ENCODE data around the gene VSIR.

DNA sequence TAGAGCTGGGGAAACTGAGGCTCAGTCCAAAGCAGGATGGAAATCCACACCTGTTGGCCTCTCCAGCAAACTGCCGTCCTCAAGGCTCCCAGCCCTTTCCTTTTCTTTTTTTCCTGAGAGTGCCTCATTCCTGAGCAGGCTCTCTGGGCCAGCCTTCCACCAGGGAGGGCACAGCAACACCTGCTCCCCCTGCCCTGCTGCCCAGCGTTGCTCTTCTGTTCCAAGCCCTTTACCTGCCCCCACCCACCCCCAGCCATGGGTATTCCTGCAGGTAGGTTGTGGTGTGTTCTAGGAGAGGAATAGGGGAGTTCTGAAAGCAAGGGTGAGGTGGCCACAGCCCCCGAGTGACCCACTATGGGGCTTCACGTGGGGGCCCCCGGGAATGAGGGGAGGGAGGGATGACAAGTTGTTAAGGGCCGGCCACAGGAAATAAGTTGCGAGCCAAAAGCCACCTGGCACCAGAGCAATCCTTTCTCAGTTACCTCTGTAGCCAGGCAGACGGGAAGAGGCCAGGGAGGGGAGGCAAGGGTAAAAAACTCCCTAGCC is 19.3 kb downstream of the VSIR start:
- TF ChIP-seq EZH2 (IDR thresholded peaks at IDR 0.05) (no peak), EZH2phosphoT487 (IDR thresholded peaks at IDR 0.05) (no peak)
- TF ChIP-seq, protein P1, sequence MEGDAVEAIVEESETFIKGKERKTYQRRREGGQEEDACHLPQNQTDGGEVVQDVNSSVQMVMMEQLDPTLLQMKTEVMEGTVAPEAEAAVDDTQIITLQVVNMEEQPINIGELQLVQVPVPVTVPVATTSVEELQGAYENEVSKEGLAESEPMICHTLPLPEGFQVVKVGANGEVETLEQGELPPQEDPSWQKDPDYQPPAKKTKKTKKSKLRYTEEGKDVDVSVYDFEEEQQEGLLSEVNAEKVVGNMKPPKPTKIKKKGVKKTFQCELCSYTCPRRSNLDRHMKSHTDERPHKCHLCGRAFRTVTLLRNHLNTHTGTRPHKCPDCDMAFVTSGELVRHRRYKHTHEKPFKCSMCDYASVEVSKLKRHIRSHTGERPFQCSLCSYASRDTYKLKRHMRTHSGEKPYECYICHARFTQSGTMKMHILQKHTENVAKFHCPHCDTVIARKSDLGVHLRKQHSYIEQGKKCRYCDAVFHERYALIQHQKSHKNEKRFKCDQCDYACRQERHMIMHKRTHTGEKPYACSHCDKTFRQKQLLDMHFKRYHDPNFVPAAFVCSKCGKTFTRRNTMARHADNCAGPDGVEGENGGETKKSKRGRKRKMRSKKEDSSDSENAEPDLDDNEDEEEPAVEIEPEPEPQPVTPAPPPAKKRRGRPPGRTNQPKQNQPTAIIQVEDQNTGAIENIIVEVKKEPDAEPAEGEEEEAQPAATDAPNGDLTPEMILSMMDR (IDR thresholded peaks at IDR 0.05) = no peak

Data from neural progenitor cell (in vitro differentiated cells).